WTC11 (cell line): ENCODE data around the gene PARP14.

Experiments
- CBFB ChIP-seq: sonication (generic); formaldehyde crosslinking; IDR thresholded peaks from 2 replicates; pipeline ENCODE4 v1.8.1; 2022; ENCODE audit warnings: mild to moderate bottlenecking, low read depth, missing genetic modification reagents
- CREB1 ChIP-seq: sonication (generic); formaldehyde crosslinking; IDR thresholded peaks from 2 replicates; pipeline ENCODE4 v1.8.0; 2023; ENCODE audit warnings: mild to moderate bottlenecking, missing genetic modification reagents
- ETV6 ChIP-seq: sonication (generic); formaldehyde crosslinking; IDR thresholded peaks from 2 replicates; pipeline ENCODE4 v1.8.1; 2022; ENCODE audit warnings: mild to moderate bottlenecking, missing genetic modification reagents
- KAT7 ChIP-seq: sonication (generic); formaldehyde crosslinking; IDR thresholded peaks from 2 replicates; pipeline ENCODE4 v1.8.1; 2023; ENCODE audit warnings: missing genetic modification reagents, mild to moderate bottlenecking, borderline replicate concordance
- NR1H2 ChIP-seq: sonication (generic); formaldehyde crosslinking; IDR thresholded peaks from 2 replicates; pipeline ENCODE4 v1.9.0; 2021; ENCODE audit warnings: mild to moderate bottlenecking, moderate library complexity, missing genetic modification reagents
- SP1 ChIP-seq: sonication (generic); formaldehyde crosslinking; conservative IDR thresholded peaks from 2 replicates; pipeline ENCODE4 v1.8.1; 2022; ENCODE audit warnings: missing genetic modification reagents
- TP53 ChIP-seq: sonication (generic); formaldehyde crosslinking; IDR thresholded peaks from 2 replicates; pipeline ENCODE4 v1.8.1; 2023; ENCODE audit warnings: mild to moderate bottlenecking, missing genetic modification reagents
- ZNF232 ChIP-seq: sonication (generic); formaldehyde crosslinking; IDR thresholded peaks from 2 replicates; pipeline ENCODE4 v1.8.0; 2022; ENCODE audit warnings: mild to moderate bottlenecking, missing genetic modification reagents
- TF ChIP-seq, protein P1 (sequence below): fragments of 200-600 bp; IDR thresholded peaks from 2 replicates; pipeline ENCODE4 v1.8.0; 2022; ENCODE audit warnings: antibody characterized with exemption
- TF ChIP-seq, protein P2 (sequence below): sonication (generic); formaldehyde crosslinking; IDR thresholded peaks from 2 replicates; pipeline ENCODE4 v1.8.0; 2022; ENCODE audit warnings: mild to moderate bottlenecking, missing genetic modification reagents
- TF ChIP-seq, protein P3 (sequence below): sonication (generic); formaldehyde crosslinking; IDR thresholded peaks from 2 replicates; pipeline ENCODE4 v1.8.1; 2023; ENCODE audit warnings: mild to moderate bottlenecking, missing genetic modification reagents, moderate library complexity
- TF ChIP-seq, protein P4 (sequence below): fragments of 250-450 bp; sonication (Bioruptor Pico); IDR thresholded peaks from 2 replicates; pipeline ENCODE4 v1.8.0; 2021; ENCODE audit warnings: mild to moderate bottlenecking
- TF ChIP-seq, protein P5 (sequence below): sonication (generic); formaldehyde crosslinking; IDR thresholded peaks from 2 replicates; pipeline ENCODE4 v1.8.1; 2023; ENCODE audit warnings: mild to moderate bottlenecking, missing genetic modification reagents, moderate library complexity
- TF ChIP-seq, protein P6 (sequence below): sonication (generic); formaldehyde crosslinking; conservative IDR thresholded peaks from 2 replicates; pipeline ENCODE4 v1.8.1; 2023; ENCODE audit warnings: mild to moderate bottlenecking, low read depth, missing genetic modification reagents, moderate library complexity

DNA sequence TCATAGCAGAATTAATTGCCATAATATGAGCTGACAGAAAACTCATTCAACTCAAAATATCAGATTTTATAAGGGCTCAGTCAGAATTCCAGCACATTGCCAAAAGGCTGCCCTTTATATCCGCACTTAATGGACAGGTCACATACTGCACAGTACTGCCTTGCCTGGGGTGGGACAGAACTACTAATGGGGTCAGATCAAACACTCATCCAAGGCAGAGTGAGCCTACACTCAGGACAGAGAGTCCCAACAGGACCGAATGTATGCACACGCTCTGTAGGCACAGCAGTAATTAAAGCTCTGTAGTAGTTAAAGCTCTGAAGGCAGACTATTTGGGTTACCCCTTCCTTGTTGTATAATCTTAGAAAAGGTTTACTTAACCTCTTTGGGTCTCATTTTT is 85.8 kb downstream of the PARP14 start:
- TF ChIP-seq KAT7 (CRISPR knock-in tag): no peak
- TF ChIP-seq, protein P1, sequence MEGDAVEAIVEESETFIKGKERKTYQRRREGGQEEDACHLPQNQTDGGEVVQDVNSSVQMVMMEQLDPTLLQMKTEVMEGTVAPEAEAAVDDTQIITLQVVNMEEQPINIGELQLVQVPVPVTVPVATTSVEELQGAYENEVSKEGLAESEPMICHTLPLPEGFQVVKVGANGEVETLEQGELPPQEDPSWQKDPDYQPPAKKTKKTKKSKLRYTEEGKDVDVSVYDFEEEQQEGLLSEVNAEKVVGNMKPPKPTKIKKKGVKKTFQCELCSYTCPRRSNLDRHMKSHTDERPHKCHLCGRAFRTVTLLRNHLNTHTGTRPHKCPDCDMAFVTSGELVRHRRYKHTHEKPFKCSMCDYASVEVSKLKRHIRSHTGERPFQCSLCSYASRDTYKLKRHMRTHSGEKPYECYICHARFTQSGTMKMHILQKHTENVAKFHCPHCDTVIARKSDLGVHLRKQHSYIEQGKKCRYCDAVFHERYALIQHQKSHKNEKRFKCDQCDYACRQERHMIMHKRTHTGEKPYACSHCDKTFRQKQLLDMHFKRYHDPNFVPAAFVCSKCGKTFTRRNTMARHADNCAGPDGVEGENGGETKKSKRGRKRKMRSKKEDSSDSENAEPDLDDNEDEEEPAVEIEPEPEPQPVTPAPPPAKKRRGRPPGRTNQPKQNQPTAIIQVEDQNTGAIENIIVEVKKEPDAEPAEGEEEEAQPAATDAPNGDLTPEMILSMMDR: no peak
- TF ChIP-seq, protein P2, sequence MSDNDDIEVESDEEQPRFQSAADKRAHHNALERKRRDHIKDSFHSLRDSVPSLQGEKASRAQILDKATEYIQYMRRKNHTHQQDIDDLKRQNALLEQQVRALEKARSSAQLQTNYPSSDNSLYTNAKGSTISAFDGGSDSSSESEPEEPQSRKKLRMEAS (CRISPR knock-in tag): no peak
- TF ChIP-seq CBFB: no peak
- no peak for TF ChIP-seq TP53
- no peak for TF ChIP-seq NR1H2 (CRISPR knock-in tag)
- TF ChIP-seq, protein P3, sequence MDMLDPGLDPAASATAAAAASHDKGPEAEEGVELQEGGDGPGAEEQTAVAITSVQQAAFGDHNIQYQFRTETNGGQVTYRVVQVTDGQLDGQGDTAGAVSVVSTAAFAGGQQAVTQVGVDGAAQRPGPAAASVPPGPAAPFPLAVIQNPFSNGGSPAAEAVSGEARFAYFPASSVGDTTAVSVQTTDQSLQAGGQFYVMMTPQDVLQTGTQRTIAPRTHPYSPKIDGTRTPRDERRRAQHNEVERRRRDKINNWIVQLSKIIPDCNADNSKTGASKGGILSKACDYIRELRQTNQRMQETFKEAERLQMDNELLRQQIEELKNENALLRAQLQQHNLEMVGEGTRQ (CRISPR knock-in tag): no peak
- TF ChIP-seq ETV6 (CRISPR knock-in tag): no peak
- TF ChIP-seq, protein P4, sequence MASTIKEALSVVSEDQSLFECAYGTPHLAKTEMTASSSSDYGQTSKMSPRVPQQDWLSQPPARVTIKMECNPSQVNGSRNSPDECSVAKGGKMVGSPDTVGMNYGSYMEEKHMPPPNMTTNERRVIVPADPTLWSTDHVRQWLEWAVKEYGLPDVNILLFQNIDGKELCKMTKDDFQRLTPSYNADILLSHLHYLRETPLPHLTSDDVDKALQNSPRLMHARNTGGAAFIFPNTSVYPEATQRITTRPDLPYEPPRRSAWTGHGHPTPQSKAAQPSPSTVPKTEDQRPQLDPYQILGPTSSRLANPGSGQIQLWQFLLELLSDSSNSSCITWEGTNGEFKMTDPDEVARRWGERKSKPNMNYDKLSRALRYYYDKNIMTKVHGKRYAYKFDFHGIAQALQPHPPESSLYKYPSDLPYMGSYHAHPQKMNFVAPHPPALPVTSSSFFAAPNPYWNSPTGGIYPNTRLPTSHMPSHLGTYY: no peak
- TF ChIP-seq, protein P5, sequence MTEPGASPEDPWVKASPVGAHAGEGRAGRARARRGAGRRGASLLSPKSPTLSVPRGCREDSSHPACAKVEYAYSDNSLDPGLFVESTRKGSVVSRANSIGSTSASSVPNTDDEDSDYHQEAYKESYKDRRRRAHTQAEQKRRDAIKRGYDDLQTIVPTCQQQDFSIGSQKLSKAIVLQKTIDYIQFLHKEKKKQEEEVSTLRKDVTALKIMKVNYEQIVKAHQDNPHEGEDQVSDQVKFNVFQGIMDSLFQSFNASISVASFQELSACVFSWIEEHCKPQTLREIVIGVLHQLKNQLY (CRISPR knock-in tag): no peak
- TF ChIP-seq SP1 (CRISPR knock-in tag): no peak
- TF ChIP-seq, protein P6, sequence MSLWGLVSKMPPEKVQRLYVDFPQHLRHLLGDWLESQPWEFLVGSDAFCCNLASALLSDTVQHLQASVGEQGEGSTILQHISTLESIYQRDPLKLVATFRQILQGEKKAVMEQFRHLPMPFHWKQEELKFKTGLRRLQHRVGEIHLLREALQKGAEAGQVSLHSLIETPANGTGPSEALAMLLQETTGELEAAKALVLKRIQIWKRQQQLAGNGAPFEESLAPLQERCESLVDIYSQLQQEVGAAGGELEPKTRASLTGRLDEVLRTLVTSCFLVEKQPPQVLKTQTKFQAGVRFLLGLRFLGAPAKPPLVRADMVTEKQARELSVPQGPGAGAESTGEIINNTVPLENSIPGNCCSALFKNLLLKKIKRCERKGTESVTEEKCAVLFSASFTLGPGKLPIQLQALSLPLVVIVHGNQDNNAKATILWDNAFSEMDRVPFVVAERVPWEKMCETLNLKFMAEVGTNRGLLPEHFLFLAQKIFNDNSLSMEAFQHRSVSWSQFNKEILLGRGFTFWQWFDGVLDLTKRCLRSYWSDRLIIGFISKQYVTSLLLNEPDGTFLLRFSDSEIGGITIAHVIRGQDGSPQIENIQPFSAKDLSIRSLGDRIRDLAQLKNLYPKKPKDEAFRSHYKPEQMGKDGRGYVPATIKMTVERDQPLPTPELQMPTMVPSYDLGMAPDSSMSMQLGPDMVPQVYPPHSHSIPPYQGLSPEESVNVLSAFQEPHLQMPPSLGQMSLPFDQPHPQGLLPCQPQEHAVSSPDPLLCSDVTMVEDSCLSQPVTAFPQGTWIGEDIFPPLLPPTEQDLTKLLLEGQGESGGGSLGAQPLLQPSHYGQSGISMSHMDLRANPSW (CRISPR knock-in tag): no peak
- TF ChIP-seq ZNF232: no peak
- TF ChIP-seq CREB1 (CRISPR knock-in tag): no peak
